GM12873 (cell line): ENCODE measurements around the gene RCCD1.
A peak's percentile ranks its signal among the peaks of the same experiment; 100 is the strongest.

Experiments
- TF ChIP-seq, protein P1 (sequence below): IDR thresholded peaks from 2 replicates; pipeline ENCODE4 v1.5.1; 2012; ENCODE audit warnings: low read depth, mild to moderate bottlenecking, moderate library complexity, low read length, control low read depth; ENCODE audit not compliant: insufficient read depth; ENCODE audit errors: missing control alignments

Gene RCCD1

GRCh38 chr15:90924375-90924774 is 30.3 kb upstream of the RCCD1 start:
- TF ChIP-seq, protein P1, sequence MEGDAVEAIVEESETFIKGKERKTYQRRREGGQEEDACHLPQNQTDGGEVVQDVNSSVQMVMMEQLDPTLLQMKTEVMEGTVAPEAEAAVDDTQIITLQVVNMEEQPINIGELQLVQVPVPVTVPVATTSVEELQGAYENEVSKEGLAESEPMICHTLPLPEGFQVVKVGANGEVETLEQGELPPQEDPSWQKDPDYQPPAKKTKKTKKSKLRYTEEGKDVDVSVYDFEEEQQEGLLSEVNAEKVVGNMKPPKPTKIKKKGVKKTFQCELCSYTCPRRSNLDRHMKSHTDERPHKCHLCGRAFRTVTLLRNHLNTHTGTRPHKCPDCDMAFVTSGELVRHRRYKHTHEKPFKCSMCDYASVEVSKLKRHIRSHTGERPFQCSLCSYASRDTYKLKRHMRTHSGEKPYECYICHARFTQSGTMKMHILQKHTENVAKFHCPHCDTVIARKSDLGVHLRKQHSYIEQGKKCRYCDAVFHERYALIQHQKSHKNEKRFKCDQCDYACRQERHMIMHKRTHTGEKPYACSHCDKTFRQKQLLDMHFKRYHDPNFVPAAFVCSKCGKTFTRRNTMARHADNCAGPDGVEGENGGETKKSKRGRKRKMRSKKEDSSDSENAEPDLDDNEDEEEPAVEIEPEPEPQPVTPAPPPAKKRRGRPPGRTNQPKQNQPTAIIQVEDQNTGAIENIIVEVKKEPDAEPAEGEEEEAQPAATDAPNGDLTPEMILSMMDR, result no peak

- TF ChIP-seq, protein P1, result no peak
Observed at GRCh38 chr15:90929246-90930019, 25.3 kb upstream of the RCCD1 start.

- TF ChIP-seq, protein P1, result no peak
Observed at GRCh38 chr15:90930861-90931574, 23.7 kb upstream of the RCCD1 start.

DNA sequence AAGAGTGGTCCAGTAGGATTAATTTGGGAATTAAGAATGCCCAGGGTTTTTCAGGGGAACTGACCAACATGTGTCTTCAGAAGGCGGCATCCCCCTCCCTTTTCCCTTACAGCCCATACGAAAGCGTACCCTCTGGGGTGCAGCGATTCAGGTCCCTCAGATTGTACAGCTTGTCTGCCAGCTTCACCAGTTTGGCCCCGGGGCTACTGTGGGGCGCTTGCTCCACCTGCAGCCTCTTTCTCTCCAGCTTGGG is 23.2 kb upstream of the RCCD1 start:
- TF ChIP-seq, protein P1, result no peak

GRCh38 chr15:90931828-90932659 is 22.6 kb upstream of the RCCD1 start, which contains the start of gene HDDC3:
Gene HDDC3 (minus strand): TSS chr15:90932549. CDS start chr15:90932540, 9 bp downstream.
- TF ChIP-seq, protein P1, result peak; percentile 86

DNA sequence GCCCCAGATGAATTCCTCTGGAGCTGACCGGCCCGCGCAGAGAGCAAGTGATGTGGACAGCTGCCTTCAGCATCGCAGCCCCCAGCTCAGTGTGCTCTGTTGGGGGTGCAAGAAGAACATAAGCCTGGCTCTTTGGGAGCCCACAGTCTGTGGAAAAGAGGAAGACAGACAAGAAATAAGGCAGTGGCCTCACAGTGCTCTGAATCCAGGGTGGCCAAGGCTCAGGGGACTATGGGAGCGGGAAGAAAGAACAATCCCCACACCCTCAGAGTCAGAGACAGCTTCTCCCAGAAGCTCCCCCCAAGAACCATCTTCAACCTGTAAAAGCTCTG is 22.1 kb upstream of the RCCD1 start:
- TF ChIP-seq, protein P1, result no peak

GRCh38 chr15:90933301-90933700 is 21.4 kb upstream of the RCCD1 start:
- TF ChIP-seq, protein P1, result no peak
